ENCODE results near the gene ZNF84. TPM values are rescaled to one million over a fixed set of nuclear protein-coding genes. Genes with fewer than 3 reads are reported as not detected.
A peak's percentile ranks its signal among the peaks of the same experiment; 100 is the strongest.

The ZNF84 gene
- total and polyA plus RNA-seq, 9 of the 15 experiments (the other 6 are each of a cell fraction or from before 2014, with no cell fraction given), result 8.8 to 24.3 (median 12.1) TPM

GRCh38 chr12:133010657-133011297 is 26.5 kb upstream of the ZNF84 start (continued):
- TF ChIP-seq, protein P1, sequence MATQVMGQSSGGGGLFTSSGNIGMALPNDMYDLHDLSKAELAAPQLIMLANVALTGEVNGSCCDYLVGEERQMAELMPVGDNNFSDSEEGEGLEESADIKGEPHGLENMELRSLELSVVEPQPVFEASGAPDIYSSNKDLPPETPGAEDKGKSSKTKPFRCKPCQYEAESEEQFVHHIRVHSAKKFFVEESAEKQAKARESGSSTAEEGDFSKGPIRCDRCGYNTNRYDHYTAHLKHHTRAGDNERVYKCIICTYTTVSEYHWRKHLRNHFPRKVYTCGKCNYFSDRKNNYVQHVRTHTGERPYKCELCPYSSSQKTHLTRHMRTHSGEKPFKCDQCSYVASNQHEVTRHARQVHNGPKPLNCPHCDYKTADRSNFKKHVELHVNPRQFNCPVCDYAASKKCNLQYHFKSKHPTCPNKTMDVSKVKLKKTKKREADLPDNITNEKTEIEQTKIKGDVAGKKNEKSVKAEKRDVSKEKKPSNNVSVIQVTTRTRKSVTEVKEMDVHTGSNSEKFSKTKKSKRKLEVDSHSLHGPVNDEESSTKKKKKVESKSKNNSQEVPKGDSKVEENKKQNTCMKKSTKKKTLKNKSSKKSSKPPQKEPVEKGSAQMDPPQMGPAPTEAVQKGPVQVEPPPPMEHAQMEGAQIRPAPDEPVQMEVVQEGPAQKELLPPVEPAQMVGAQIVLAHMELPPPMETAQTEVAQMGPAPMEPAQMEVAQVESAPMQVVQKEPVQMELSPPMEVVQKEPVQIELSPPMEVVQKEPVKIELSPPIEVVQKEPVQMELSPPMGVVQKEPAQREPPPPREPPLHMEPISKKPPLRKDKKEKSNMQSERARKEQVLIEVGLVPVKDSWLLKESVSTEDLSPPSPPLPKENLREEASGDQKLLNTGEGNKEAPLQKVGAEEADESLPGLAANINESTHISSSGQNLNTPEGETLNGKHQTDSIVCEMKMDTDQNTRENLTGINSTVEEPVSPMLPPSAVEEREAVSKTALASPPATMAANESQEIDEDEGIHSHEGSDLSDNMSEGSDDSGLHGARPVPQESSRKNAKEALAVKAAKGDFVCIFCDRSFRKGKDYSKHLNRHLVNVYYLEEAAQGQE (IDR thresholded peaks at IDR 0.05; ENCODE audit: borderline replicate concordance), result no peak
- TF ChIP-seq, protein P1 (CRISPR knock-in tag; IDR thresholded peaks at IDR 0.05; ENCODE audit: low read depth), result no peak
- TF ChIP-seq CHD1 (IDR thresholded peaks at IDR 0.05; ENCODE audit: low read length), result no peak
- TF ChIP-seq SUPT5H (IDR thresholded peaks at IDR 0.05), result no peak
- TF ChIP-seq ZNF75A (CRISPR knock-in tag; IDR thresholded peaks at IDR 0.05), result peak; percentile 97
- no peak for TF ChIP-seq USF2 (CRISPR knock-in tag; IDR thresholded peaks at IDR 0.05)
- TF ChIP-seq, protein P2, sequence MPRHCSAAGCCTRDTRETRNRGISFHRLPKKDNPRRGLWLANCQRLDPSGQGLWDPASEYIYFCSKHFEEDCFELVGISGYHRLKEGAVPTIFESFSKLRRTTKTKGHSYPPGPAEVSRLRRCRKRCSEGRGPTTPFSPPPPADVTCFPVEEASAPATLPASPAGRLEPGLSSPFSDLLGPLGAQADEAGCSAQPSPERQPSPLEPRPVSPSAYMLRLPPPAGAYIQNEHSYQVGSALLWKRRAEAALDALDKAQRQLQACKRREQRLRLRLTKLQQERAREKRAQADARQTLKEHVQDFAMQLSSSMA (CRISPR knock-in tag; IDR thresholded peaks at IDR 0.05), result no peak
- peak; percentile 55 for TF ChIP-seq ZNF280A (IDR thresholded peaks at IDR 0.05; ENCODE audit: low read depth, partially characterized antibody)

Measured in K562 (cell line).